SU-DHL-6 (cell line): ENCODE results near the gene TMEM207.

ENCODE experiments used
- H2AFZ ChIP-seq: fragments of 200-600 bp; sonication (generic); 2 replicates; pipeline ENCODE4 v1.6.1; 2014; ENCODE audit warnings: low read depth, mild to moderate bottlenecking, moderate library complexity, mixed read lengths, antibody characterized with exemption, low read length; ENCODE audit not compliant: severe bottlenecking
- H3F3A ChIP-seq: fragments of 200-600 bp; shearing (Covaris generic); 2 replicates; pipeline ENCODE4 v1.6.0; 2016; ENCODE audit warnings: antibody characterized with exemption, mild to moderate bottlenecking; ENCODE audit not compliant: insufficient read depth
- H3K27ac ChIP-seq: fragments of 200-600 bp; sonication (generic); 2 replicates; pipeline ENCODE4 v1.5.1; 2016; ENCODE audit warnings: low read depth, mild to moderate bottlenecking, low read length, moderate library complexity, mixed read lengths
- H3K27me3 ChIP-seq: fragments of 200-600 bp; sonication (generic), shearing (Covaris generic); 2 replicates; pipeline ENCODE4 v1.6.0; 2014; ENCODE audit warnings: mild to moderate bottlenecking, low read length
- H3K36me3 ChIP-seq: fragments of 200-600 bp; sonication (generic); 2 replicates; pipeline ENCODE4 v1.6.1; 2014; ENCODE audit warnings: mild to moderate bottlenecking, low read length, mixed read lengths
- H3K4me2 ChIP-seq: fragments of 300-600, 200-600 bp; shearing (Covaris generic), sonication (generic); 2 replicates; pipeline ENCODE4 v1.6.0; 2014; ENCODE audit warnings: low read length, low read depth, mild to moderate bottlenecking; ENCODE audit not compliant: poor library complexity, severe bottlenecking
- H3K4me3 ChIP-seq: fragments of 200-600 bp; sonication (generic); 2 replicates; pipeline ENCODE4 v1.5.1; 2014; ENCODE audit warnings: antibody characterized with exemption, low read length, mild to moderate bottlenecking, mixed read lengths; ENCODE audit not compliant: insufficient read depth, poor library complexity, severe bottlenecking
- H3K79me2 ChIP-seq: fragments of 200-600 bp; sonication (generic); 2 replicates; pipeline ENCODE4 v1.6.1; 2014; ENCODE audit warnings: mild to moderate bottlenecking, low read length, moderate library complexity; ENCODE audit not compliant: insufficient read depth
- H3K9ac ChIP-seq: fragments of 200-600 bp; sonication (generic); 2 replicates; pipeline ENCODE4 v1.7.0; 2014; ENCODE audit warnings: mild to moderate bottlenecking, low read length
- H3K9me2 ChIP-seq: fragments of 200-600 bp; sonication (generic); replicated peaks from 2 replicates; pipeline ENCODE4 v1.6.1; 2014; ENCODE audit warnings: low read length; ENCODE audit not compliant: insufficient read depth
- H3K9me3 ChIP-seq: fragments of 200-600 bp; sonication (generic); 2 replicates; pipeline ENCODE4 v1.6.1; 2014; ENCODE audit warnings: low read length, mixed read lengths; ENCODE audit not compliant: insufficient read depth
- H4K20me1 ChIP-seq: fragments of 200-600 bp; sonication (generic); 2 replicates; pipeline ENCODE4 v1.6.1; 2014; ENCODE audit warnings: low read depth, mild to moderate bottlenecking, antibody characterized with exemption, low read length, moderate library complexity, mixed read lengths
- CTCF ChIP-seq: fragments of 200-600 bp; sonication (generic); IDR thresholded peaks from one replicate; pipeline ENCODE4 v1.5.1; 2017; ENCODE audit warnings: antibody characterized with exemption, mild to moderate bottlenecking, low read length, moderate library complexity; ENCODE audit not compliant: insufficient read depth, poor library complexity, severe bottlenecking
- EZH2phosphoT487 ChIP-seq: fragments of 200-600 bp; sonication (generic), shearing (Covaris generic); conservative IDR thresholded peaks from 2 replicates; pipeline ENCODE4 v1.6.1; 2018; ENCODE audit warnings: mild to moderate bottlenecking, antibody characterized with exemption, low read length, moderate library complexity, mixed read lengths

TMEM207 gene

DNA sequence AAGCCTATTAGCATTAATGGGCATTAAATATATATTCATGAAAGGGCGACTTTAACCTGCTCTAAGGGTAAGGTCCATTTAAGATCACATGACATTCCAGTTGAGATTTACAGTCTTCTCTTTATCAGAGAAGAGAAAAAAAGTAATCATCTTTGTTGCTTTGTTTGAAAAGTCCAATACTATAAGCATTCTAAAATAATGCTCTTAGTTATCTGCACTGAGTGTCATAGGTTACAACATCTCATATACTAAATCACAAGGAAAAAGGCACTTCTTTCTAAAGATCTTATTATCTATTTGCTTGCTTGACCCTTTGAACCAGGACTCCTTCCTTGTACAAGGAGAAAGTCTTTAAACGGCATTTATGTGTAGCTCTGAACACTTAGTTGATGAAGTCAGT, 1.4 kb downstream of the TMEM207 start:
- Histone ChIP-seq H3K9me3 (no peaks in the 10 kb centered on the region), H3K9ac (no peak overlapping the region), H3K27me3 (no peaks in the 10 kb centered on the region), H3K27ac (no peak overlapping the region), H2AFZ (no peak overlapping the region), H3K4me2 (no peak overlapping the region), H3K36me3 (no peaks in the 10 kb centered on the region), H4K20me1 (no peaks in the 10 kb centered on the region), H3K4me3 (no peak overlapping the region), H3K9me2 (no peaks in the 10 kb centered on the region), H3F3A (no peaks in the 10 kb centered on the region), H3K79me2 (no peaks in the 10 kb centered on the region)
- no peak for TF ChIP-seq CTCF
- no peak for TF ChIP-seq EZH2phosphoT487

- no peak overlapping the region for H3K4me3 ChIP-seq
- no peaks in the 10 kb centered on the region for H3K9me2 ChIP-seq
- no peak overlapping the region for H2AFZ ChIP-seq
- no peak overlapping the region for H3K27ac ChIP-seq
- H3F3A ChIP-seq, result no peaks in the 10 kb centered on the region
- TF ChIP-seq CTCF, result no peak
- TF ChIP-seq EZH2phosphoT487, result no peak
- H3K36me3 ChIP-seq, result no peaks in the 10 kb centered on the region
- no peaks in the 10 kb centered on the region for H3K9me3 ChIP-seq
- no peaks in the 10 kb centered on the region for H4K20me1 ChIP-seq
- no peaks in the 10 kb centered on the region for H3K27me3 ChIP-seq
- no peaks in the 10 kb centered on the region for H3K79me2 ChIP-seq
- H3K9ac ChIP-seq, result no peak overlapping the region
- no peak overlapping the region for H3K4me2 ChIP-seq
These were observed 3.0 kb downstream of the TMEM207 start for GRCh38 chr3:190446573-190447279.

GRCh38 chr3:190444576-190445145, 5.0 kb downstream of the TMEM207 start:
- Histone ChIP-seq H3K27me3 (no peaks in the 10 kb centered on the region), H3F3A (no peaks in the 10 kb centered on the region), H4K20me1 (no peaks in the 10 kb centered on the region), H2AFZ (no peak overlapping the region), H3K9me2 (no peaks in the 10 kb centered on the region), H3K9me3 (no peaks in the 10 kb centered on the region), H3K36me3 (no peaks in the 10 kb centered on the region), H3K4me3 (no peak overlapping the region), H3K9ac (no peak overlapping the region), H3K79me2 (no peaks in the 10 kb centered on the region), H3K27ac (no peak overlapping the region), H3K4me2 (no peak overlapping the region)
- TF ChIP-seq CTCF, result no peak
- TF ChIP-seq EZH2phosphoT487, result no peak
